Stimulated activated naive CD4-positive, alpha-beta T cell treated with Interleukin-2 at 50 U/mL for 16 hours (primary cell): Measurements from ENCODE around the gene THSD7B.

Experiments used
- DNase-seq: peaks from one replicate; lab custom pipeline; 2025; lab: John Stamatoyannopoulos, UW

THSD7B gene

DNA sequence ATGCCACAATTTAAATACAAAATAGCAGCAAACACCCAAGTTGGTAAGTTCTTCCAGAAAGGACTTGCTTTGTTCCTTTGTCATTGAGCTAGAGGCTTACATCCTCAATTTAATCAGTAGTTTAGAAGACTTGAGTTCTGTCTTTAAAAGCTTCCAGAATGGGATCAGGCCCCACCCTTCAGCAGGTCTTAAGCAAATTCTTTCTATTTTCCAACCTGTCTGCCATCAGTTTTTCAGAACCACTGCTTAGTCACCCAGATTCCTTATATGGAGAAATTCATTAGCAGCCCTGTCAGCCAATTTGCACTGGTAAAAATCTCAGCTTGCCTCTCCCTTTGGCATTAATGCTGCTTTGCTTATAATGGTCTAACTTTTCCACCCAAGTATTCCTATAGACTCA, 935.3 kb downstream of the THSD7B start:
- no peak for DNase-seq

GRCh38 chr2:137705296-137705695, 940.0 kb downstream of the THSD7B start:
- DNase-seq = no peak

DNA sequence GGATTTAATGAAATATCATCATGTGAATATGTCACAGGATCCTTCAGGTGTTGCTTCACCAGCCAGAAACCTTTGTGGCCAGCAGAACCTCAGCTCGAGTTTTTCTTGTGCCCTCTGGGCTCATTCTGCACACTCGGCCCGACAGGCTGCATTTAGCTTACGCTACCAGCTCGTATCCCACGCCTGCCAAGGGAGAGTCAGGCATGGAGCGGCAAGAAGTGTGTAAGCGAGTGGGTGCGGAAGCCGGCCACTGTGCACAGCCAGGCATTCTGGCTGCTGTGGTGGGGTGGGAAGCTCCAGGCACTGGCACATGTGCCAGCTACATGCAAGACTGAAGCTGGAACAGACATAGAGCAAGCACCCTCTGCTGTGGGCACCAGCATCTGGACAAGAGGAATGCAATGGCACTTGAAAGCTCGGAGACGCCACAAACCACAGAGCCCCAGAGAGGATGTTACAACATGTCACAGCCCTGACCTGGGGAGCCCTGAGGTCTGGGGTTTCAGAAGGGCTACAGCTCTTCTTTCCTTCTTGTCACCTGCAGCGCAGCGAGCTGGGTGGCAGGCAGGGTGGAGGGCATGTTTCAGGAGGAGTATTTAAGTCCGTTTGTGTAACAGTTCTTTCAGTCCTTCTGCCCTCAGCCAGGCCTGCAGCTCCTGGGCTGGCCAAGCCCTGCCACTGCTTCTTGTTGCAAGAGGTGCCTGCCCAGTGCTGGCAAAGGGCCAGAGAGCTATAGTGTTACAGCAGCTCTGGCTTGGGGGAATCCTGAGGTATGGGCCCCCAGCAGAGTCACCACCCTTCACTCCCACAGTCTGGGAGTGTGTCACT, 941.7 kb downstream of the THSD7B start:
- DNase-seq = no peak

DNA sequence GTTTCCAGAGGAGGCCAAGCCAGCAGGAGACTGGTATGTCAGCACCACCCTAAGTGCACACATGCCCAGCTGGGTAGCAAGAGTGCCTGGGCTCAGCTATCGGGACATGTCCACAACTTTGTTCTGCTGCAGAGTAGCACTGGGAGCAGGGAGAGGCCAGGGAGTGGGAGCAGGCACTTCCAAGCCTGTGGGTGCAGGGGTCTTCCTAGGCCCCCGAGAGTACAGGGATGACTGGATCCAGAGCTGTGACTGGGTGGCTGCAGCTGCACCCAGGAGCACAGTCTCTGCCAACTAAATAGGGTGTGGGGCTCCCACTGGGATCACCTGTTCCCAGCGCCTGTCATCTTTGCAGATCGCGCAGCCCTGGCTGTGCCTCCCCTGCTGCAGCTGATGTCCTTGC, 943.0 kb downstream of the THSD7B start:
- no peak for DNase-seq

DNA sequence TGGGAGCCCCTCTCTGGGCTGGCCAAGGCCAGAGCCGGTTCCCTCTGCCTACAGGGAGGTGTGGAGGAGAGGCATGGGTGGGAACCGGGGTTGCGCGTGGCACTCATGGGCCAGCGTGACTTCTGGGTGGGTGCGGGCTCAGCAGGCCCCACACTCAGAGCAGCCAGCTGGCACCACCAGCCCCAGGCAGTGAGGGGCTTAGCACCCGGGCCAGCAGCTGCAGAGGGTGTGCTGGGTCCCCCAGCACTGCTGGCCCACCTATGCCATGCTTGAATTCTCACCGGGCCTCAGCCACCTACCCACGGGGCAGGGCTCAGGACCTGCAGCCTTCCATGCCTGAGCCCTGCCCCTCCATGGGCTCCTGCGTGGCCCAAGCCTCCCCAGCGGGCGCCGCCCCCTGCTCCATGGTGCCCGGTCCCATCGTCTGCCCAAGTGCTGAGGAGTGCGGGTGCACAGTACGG, 950.4 kb downstream of the THSD7B start:
- no peak for DNase-seq

GRCh38 chr2:137718786-137719185, 953.4 kb downstream of the THSD7B start:
- DNase-seq = no peak

- no peak for DNase-seq
These were observed 956.4 kb downstream of the THSD7B start for GRCh38 chr2:137721733-137722132.

- no peak for DNase-seq
These were observed 959.6 kb downstream of the THSD7B start for GRCh38 chr2:137724912-137725311.
